HG02610 (cell line): Measurements from ENCODE around the gene SH2D2A.

Source experiments
- ATAC-seq: cut with Tn5 transposase; IDR thresholded peaks from one replicate; pipeline ENCODE4 v1.9.1; 2021; ENCODE audit warnings: mild to moderate bottlenecking, moderate library complexity; ENCODE audit not compliant: unreplicated experiment

SH2D2A gene

GRCh38 chr1:156848461-156849150, 32.0 kb upstream of the SH2D2A start:
- no peak for ATAC-seq

GRCh38 chr1:156847591-156848460, 31.2 kb upstream of the SH2D2A start:
- ATAC-seq, result no peak

GRCh38 chr1:156846643-156847042, 30.0 kb upstream of the SH2D2A start:
- no peak for ATAC-seq

GRCh38 chr1:156845953-156846545, 29.4 kb upstream of the SH2D2A start:
- ATAC-seq, result no peak

- no peak for ATAC-seq
Observed at GRCh38 chr1:156845055-156845952, 28.7 kb upstream of the SH2D2A start.

- ATAC-seq, result no peak
Observed at GRCh38 chr1:156844638-156845037, 28.0 kb upstream of the SH2D2A start.

- no peak for ATAC-seq
Observed at GRCh38 chr1:156844102-156844501, 27.5 kb upstream of the SH2D2A start.

- no peak for ATAC-seq
Observed at GRCh38 chr1:156842618-156843300, 26.1 kb upstream of the SH2D2A start.

- ATAC-seq, result no peak
Observed at GRCh38 chr1:156841295-156841855, 24.7 kb upstream of the SH2D2A start.

- ATAC-seq, result no peak
Observed at GRCh38 chr1:156840898-156841279, 24.2 kb upstream of the SH2D2A start.

- no peak for ATAC-seq
Observed at GRCh38 chr1:156840186-156840897, 23.7 kb upstream of the SH2D2A start.

GRCh38 chr1:156839426-156840109, 22.9 kb upstream of the SH2D2A start:
- ATAC-seq, result no peak

GRCh38 chr1:156838972-156839371, 22.3 kb upstream of the SH2D2A start:
- no peak for ATAC-seq

GRCh38 chr1:156836892-156837291, 20.2 kb upstream of the SH2D2A start:
- ATAC-seq, result no peak

GRCh38 chr1:156836041-156836654, 19.5 kb upstream of the SH2D2A start:
- peak; percentile 75 for ATAC-seq

GRCh38 chr1:156834322-156834721, 17.7 kb upstream of the SH2D2A start:
- ATAC-seq, result no peak

GRCh38 chr1:156833603-156834002, 17.0 kb upstream of the SH2D2A start:
- no peak for ATAC-seq

GRCh38 chr1:156832434-156832833, 15.8 kb upstream of the SH2D2A start:
- ATAC-seq, result no peak
